Measurements from ENCODE around the gene TRAK2. TPM values are rescaled to one million over a fixed set of nuclear protein-coding genes. Genes with fewer than 3 reads are reported as not detected.
"Not testable (repeated sequence)": the region's sequence is repeated elsewhere in the genome, so short reads cannot be mapped to it uniquely, and the experiment has no call there.

The TRAK2 gene
- polyA plus RNA-seq, 1 donor, result 23.6 TPM

DNA sequence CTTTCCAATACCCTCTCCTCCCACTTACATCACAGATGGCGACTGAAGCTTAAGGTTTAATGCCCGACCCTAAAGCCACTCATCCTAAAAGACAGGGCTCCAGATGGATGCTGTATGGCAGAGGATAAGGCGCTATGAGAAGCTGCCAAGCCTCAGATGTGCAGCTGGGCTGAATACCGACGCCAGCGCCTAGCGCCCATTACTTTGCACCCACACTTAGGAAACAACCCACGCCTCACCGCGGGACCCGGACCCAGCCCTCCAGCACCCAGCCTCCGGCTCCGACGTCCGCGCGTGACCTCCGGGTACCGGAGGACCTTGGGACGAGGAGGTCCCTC is 335 bp downstream of the TRAK2 start:
- no peak for DNase-seq

- DNase-seq, result no peak
Measured at GRCh38 chr2:201448701-201449100, 2.6 kb downstream of the TRAK2 start.

- no peak for DNase-seq
Measured at GRCh38 chr2:201448061-201448460, 3.2 kb downstream of the TRAK2 start.

- no peak for DNase-seq
Measured at GRCh38 chr2:201447086-201447485, 4.2 kb downstream of the TRAK2 start.

GRCh38 chr2:201444746-201445465 is 6.4 kb downstream of the TRAK2 start:
- DNase-seq, result no peak

DNA sequence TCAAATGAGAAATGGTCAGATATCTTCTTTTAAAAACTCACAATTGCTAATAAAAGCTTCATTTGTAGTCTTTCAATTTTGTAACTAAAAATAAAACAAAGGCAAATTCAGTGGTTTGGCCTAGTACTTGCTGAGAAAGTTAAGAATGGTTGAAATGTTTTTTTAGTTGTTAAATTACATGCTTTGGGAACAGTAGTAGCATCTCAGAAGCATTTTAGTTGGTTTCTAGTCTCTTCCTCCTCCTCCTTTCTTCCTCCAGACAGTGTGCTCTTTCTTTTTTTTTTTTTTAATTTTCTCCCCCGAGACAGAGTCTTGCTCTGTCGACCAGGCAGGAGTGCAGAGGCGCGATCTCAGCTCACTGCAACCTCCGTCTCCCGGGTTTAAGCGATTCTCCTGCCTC is 9.8 kb downstream of the TRAK2 start:
- DNase-seq, result no peak

GRCh38 chr2:201440182-201440581 is 11.1 kb downstream of the TRAK2 start:
- DNase-seq, result no peak

DNA sequence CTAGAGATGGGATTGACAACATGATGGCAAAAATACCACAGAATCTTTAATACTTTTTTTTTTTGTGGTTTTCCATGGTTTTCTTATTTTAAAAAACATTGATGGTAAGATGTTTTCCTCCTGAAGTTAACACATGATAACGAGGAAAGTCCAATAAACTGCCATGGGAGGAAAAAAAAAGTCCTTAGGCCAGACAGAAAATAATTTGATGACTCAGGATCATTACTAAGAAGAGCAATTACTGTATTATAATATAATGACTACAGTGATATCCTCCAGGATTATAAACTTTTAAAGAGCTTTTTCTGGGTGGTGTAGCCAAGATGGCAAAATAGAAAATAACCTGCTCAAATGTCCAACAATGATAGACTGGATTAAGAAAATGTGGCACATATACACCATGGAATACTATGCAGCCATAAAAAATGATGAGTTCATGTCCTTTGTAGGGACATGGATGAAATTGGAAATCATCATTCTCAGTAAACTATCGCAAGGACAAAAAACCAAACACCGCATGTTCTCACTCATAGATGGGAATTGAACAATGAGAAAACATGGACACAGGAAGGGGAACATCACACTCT is 11.8 kb downstream of the TRAK2 start:
- DNase-seq, result not testable (repeated sequence)

DNA sequence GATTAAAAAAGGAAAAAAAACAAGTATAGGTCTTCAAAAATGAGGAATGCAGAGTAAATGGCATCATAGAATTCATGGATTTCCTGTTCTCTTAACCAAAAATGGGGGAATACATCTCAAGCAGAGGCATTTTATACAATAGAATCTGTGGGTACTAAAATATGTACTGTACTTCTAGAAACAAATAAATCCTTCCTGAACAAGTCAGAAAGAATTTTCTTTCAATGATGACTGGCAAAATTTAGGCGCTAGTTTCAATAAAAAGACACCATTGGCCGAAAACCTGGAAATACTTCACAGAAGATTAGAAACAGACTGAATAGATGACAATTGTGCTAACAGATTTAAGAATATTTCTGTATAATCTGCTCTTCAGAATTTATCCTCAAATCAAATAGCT is 15.1 kb downstream of the TRAK2 start:
- no peak for DNase-seq

GRCh38 chr2:201433394-201433995 is 17.8 kb downstream of the TRAK2 start:
- no peak for DNase-seq

DNA sequence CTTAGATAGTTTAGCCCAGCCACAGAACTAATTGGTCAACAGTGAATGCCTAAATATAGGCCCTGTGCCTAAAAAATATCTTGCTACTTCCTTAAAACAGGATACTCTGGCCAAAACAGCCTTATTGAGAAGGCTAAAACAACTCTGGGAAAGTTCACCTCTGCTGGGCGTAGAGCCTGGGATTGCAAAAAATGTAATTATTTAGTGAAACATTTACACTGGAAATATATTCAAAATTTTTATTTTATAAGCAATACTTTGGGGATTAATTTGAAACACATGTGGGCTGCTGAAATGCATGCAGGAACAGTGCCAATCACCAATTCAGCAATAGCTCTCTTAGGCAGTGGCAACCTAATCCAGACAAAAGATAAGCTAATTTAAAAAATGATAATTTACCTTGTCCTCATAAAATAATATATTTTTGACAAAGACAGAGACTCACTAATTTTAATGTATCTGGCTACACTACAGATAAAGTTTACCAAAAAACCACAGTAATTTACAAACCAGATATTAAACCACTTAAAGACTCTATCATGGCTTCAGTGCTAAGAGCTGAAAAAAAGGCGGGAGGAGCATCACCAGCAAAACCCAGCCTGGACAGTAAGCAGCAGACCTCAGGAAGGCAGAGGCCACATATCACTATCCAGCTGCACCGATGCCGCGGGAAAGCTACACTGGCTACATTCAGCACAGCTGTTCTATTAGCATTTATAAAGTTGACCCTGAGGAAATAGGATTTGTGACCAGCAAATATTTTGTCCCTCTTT is 18.5 kb downstream of the TRAK2 start:
- peak; percentile 48 for DNase-seq

- no peak for DNase-seq
Measured at GRCh38 chr2:201432038-201432620, 19.1 kb downstream of the TRAK2 start.

- DNase-seq, result no peak
Measured at GRCh38 chr2:201430839-201431238, 20.4 kb downstream of the TRAK2 start.

DNA sequence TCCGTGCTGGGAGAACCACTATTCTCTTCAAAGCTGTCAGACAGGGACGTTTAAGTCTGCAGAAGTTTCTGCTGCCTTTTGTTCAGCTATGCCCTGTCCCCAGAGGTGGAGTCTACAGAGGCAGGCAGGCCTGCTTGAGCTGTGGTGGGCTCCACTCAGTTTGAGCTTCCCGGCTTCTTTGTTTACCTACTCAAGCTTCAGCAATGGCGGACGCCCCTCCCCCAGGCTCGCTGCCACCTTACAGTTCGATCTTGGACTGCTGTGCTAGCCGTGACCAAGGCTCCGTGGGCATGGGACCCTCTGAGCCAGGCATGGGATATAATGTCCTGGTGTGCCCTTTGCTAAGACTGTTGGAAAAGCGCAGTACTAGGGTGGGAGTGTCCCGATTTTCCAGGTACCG is 20.9 kb downstream of the TRAK2 start:
- not testable (repeated sequence) for DNase-seq

DNA sequence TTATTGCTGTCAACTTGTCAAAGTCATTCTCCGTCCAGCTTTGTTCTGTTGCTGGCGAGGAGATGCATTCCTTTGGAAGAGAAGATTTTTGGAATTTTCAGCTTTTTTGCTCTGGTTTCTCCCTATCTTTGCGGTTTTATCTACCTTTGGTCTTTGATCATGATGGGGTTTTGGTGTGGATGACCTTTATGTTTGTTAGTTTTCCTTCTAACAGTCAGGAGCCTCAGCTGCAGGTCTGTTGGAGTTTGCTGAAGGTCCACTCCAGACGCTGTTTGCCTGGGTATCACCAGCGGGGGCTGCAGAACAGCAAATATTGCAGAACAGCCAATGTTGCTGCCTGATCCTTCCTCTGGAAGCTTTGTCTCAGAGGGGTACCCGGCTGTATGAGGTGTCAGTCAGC is 21.4 kb downstream of the TRAK2 start:
- DNase-seq, result not testable (repeated sequence)

- not testable (repeated sequence) for DNase-seq
Measured at GRCh38 chr2:201428366-201428765, 22.9 kb downstream of the TRAK2 start.

- DNase-seq, result no peak
Measured at GRCh38 chr2:201425952-201426351, 25.3 kb downstream of the TRAK2 start.

DNA sequence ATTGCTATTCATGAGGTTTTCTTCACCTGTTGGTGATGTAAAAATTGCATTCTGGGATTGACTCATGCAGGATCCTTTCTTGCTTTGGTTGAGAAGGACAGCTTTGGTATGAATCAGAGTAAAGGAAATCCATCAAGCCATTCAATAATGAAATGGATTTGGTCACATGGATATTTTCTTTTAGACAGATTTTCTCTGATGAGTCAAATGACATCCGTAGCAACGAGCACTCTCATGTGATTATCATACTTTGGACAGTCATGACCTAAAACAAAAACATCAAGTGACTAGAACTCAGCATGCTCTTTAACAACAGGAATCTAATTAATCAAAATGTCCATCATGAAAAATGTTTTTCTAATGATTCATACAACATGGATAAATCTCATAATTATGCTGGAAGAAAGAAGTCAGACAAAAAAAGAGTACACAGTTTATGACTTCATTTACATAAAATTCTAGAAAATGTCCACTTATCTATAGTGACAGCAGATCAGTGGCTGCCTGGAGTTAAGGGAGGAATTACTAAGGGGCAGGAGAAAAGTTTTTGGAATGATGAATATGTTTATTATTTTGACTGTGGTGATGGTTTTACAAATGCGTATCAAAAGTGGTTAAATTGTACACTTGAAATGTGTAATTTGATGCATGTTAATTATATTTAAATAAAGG is 30.7 kb downstream of the TRAK2 start:
- DNase-seq, result no peak

DNA sequence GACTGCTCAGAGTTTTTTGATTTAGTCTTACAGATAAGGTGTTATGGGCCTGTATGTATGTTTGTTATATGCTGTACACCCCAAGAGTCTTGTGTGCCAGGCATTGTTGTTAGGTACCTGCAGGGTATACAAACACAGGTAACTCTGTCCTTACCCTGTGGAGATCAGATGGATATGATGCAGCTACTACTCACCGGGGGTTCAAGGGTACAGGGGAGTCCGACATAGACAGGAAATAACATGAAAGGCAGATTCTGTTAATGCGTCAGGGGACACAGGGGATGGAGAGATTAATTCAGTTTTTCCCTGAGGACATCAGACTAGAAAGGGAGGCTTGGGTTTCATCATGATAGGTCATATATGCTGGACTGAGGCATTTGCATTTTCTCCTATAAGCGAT is 31.3 kb downstream of the TRAK2 start:
- DNase-seq, result no peak

GRCh38 chr2:201419057-201419635 is 32.1 kb downstream of the TRAK2 start:
- DNase-seq, result no peak

DNA sequence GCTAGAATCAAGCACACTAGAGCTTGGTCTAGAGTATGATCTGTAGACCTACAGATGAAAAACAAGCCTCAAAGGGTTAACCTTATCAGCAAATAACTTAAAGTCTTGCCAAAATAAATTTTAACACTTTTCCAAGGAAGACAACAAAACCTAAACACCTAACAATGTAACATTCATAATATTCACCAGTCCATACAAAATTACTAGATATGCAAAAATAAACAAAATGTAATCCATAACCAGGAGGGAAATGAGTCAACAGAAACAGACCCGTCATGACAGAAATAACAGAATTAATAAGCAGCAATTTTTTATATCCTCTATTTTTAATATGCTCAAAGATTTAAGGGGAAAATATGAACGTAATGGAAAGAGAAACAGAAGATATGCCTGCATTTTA is 36.1 kb downstream of the TRAK2 start:
- no peak for DNase-seq

All from hindlimb muscle (tissue), 1 donor.